Right cardiac atrium (tissue), 5 donors: ENCODE results near the gene TRPM5. TPM values are rescaled to one million over a fixed set of nuclear protein-coding genes. Genes with fewer than 3 reads are reported as not detected.

Source experiments
- ATAC-seq, 2 donors: fragments of 200-7000 bp; cut with Tn5 transposase; one replicate each; pipeline versions ENCODE4 v1.8.0 to v1.9.1; 2020; ENCODE audit warnings: moderate library complexity in 2 of 2, mild to moderate bottlenecking in 1 of 2
- DNase-seq, 3 donors: peaks; one replicate each; pipeline ENCODE4 v3.0.0-alpha.2; 2020
- H3K27ac ChIP-seq: one replicate; pipeline ENCODE4 v1.5.1; 2013; ENCODE audit warnings: mild to moderate bottlenecking, low read length, control low read depth, moderate library complexity
- H3K27me3 ChIP-seq: one replicate; pipeline ENCODE4 v1.6.1; 2013; ENCODE audit not compliant: control insufficient read depth, insufficient read depth
- H3K4me1 ChIP-seq: one replicate; pipeline ENCODE4 v1.6.1; 2013; ENCODE audit warnings: low read length; ENCODE audit not compliant: control insufficient read depth, insufficient read depth
- H3K4me3 ChIP-seq: one replicate; pipeline ENCODE4 v1.5.1; 2013; ENCODE audit warnings: low read length, control low read depth
- H3K9me3 ChIP-seq: one replicate; pipeline ENCODE4 v1.6.1; 2013; ENCODE audit warnings: low read length; ENCODE audit not compliant: control insufficient read depth
- WGBS: extraction: QIAGEN DNeasy Blood & Tissue Kit; methylation state at CpG from one replicate; pipeline ENCODE4 v1.1.7; 2013; 5-methylcytosine and 5-hydroxymethylcytosine counted together
- intact Hi-C, 4 donors: fragments of 100-400 bp; cut with DNase I; formaldehyde crosslinking; loops; one replicate each; pipeline versions ENCODE4 v1.11.0 to v1.14.0; 2022 to 2023
- polyA plus RNA-seq: library from polyadenylated mRNA; stranded (reverse); fragments of 200-250 nt; gene quantifications from one replicate; pipeline ENCODE4 v1.2.3, GENCODE V29; 2013
- total RNA-seq, 4 donors: library from RNA; stranded (reverse); fragmentation: NEBNext Ultra II Directional; extraction: Animal tissue kit (Norgen Biotek cat#: 25700); gene quantifications; one replicate each; pipeline ENCODE4 v1.2.1, GENCODE V29; 2021
- donor health status: healthy with polysubstance abuse.
- donor health status: DM: no; HTN: yes; CAD: no.
- donor health status: DM: no; HTN: no; CAD: no.
- donor health status: DM: no; HTN: yes; CAD: no; lungs with severe emphysema.
- donor health status: DM: yes; HTN: yes; CAD: no.

TRPM5 gene
- total and polyA plus RNA-seq, 5 donors: 0.02 TPM; not detected in 4

GRCh38 chr11:2408671-2409070 lies 35.6 kb downstream of the TRPM5 start:
- no peaks in the 10 kb centered on the region for H3K9me3 ChIP-seq
- ATAC-seq: no peak
- no peak overlapping the region for H3K4me3 ChIP-seq
- intact Hi-C loops: no loop called here
- no peak for DNase-seq
- H3K27me3 ChIP-seq: no peaks in the 10 kb centered on the region
- H3K4me1 ChIP-seq: no peaks in the 10 kb centered on the region
- H3K27ac ChIP-seq: no peak overlapping the region
- WGBS: 80% methylated on average over 11 of the region's 11 CpGs

GRCh38 chr11:2406878-2407410 lies 37.4 kb downstream of the TRPM5 start:
- Histone ChIP-seq H3K4me3 (no peak overlapping the region), H3K27ac (no peak overlapping the region), H3K9me3 (no peaks in the 10 kb centered on the region), H3K27me3 (no peaks in the 10 kb centered on the region), H3K4me1 (peaks cover 1% of the 10 kb centered on the region)
- WGBS: 90% methylated on average over 24 of the region's 24 CpGs
- DNase-seq (no peak), ATAC-seq (no peak)
- intact Hi-C loops: no loop called here

DNA sequence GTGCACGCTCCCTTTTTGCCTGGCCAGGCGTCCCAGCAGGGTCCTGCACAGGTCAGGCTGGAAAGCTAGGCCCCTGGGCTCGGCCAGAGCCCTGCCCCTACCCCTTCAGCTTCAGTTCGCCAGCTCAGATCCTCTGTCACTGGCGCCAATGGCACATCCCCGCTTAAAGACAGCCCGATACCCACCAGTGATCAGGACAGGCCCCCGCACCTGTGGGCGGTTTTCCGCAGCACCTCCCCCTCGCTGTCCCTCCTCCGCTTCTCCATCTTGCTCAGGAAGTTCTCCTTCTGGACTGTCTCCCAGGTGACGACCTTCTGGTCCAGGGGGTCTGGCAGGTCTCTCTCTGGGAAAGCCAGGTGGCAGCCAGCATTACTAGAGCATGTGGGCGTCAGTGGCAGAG lies 37.9 kb downstream of the TRPM5 start:
- 90% methylated on average over 14 of the region's 14 CpGs for WGBS
- Histone ChIP-seq H3K4me3 (no peak overlapping the region), H3K27ac (no peak overlapping the region), H3K27me3 (no peaks in the 10 kb centered on the region), H3K4me1 (peaks cover 6% of the 10 kb centered on the region), H3K9me3 (no peaks in the 10 kb centered on the region)
- ATAC-seq (no peak), DNase-seq (no peak)
- intact Hi-C loops: no loop called here

DNA sequence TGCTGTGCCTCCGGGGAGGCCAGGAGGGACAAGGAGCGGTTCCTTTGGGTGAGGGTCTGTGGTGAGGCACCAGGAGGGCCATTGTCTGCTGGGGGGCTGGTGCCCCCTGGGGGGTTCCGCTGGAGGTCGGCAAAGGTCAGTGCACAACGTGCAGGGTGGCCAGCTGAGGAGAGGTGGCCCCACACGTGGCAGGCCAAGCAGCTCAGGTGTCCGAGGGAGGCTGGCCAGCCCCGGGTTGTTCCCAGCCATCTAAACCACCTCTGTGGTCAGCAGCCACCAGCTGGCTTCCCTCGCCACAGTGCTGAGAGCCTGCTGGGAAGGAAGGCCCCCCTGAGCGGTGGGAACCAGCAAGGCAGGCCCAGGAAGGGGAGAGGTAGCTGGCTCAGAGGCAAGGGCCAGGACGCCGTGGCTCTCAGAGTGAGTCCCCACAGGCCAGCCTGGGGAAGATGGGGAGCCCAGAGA lies 39.5 kb downstream of the TRPM5 start:
- Histone ChIP-seq H3K4me1 (peaks cover 8% of the 10 kb centered on the region), H3K4me3 (no peak overlapping the region), H3K27ac (no peak overlapping the region), H3K9me3 (no peaks in the 10 kb centered on the region), H3K27me3 (no peaks in the 10 kb centered on the region)
- WGBS: 63% methylated on average over 12 of the region's 12 CpGs
- no peak for ATAC-seq
- intact Hi-C loops: loop anchor here in 1 of 4 donors (5.0 kb wide), 1 partner anchor 92 kb away; no protein-coding TSS in a partner anchor
- no peak for DNase-seq

DNA sequence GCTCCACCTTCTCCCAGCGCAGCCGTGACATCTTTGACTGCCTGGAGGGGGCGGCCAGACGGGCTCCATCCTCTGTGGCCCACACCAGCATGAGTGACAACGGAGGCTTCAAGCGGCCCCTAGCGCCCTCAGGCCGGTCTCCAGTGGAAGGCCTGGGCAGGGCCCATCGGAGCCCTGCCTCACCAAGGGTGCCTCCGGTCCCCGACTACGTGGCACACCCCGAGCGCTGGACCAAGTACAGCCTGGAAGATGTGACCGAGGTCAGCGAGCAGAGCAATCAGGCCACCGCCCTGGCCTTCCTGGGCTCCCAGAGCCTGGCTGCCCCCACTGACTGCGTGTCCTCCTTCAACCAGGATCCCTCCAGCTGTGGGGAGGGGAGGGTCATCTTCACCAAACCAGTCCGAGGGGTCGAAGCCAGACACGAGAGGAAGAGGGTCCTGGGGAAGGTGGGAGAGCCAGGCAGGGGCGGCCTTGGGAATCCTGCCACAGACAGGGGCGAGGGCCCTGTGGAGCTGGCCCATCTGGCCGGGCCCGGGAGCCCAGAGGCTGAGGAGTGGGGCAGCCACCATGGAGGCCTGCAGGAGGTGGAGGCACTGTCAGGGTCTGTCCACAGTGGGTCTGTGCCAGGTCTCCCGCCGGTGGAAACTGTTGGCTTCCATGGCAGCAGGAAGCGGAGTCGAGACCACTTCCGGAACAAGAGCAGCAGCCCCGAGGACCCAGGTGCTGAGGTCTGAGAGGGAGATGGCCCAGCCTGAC lies 41.2 kb downstream of the TRPM5 start:
- H3K27ac ChIP-seq: no peak overlapping the region
- H3K27me3 ChIP-seq: no peaks in the 10 kb centered on the region
- intact Hi-C loops: loop anchor here in 1 of 4 donors (5.0 kb wide), 1 partner anchor 91 kb away; no protein-coding TSS in a partner anchor
- H3K4me1 ChIP-seq: peaks cover 13% of the 10 kb centered on the region
- H3K9me3 ChIP-seq: no peaks in the 10 kb centered on the region
- 82% methylated on average over 31 of the region's 31 CpGs for WGBS
- DNase-seq (no peak), ATAC-seq (no peak)
- H3K4me3 ChIP-seq: no peak overlapping the region

- peaks cover 13% of the 10 kb centered on the region for H3K4me1 ChIP-seq
- WGBS: 88% methylated on average over 13 of the region's 13 CpGs
- H3K27ac ChIP-seq: no peak overlapping the region
- H3K4me3 ChIP-seq: no peak overlapping the region
- DNase-seq (no peak), ATAC-seq (no peak)
- H3K9me3 ChIP-seq: no peaks in the 10 kb centered on the region
- intact Hi-C loops: loop anchor here in 1 of 4 donors (5.0 kb wide), 1 partner anchor 90 kb away; no protein-coding TSS in a partner anchor
- no peaks in the 10 kb centered on the region for H3K27me3 ChIP-seq
Measured at GRCh38 chr11:2402106-2402505, 42.2 kb downstream of the TRPM5 start.

GRCh38 chr11:2401436-2401984 lies 42.8 kb downstream of the TRPM5 start:
- Histone ChIP-seq H3K9me3 (no peaks in the 10 kb centered on the region), H3K4me3 (peak overlapping the region; percentile 68), H3K27ac (no peak overlapping the region), H3K27me3 (no peaks in the 10 kb centered on the region), H3K4me1 (peaks cover 13% of the 10 kb centered on the region)
- whole genome bisulfite sequencing: 44% methylated on average over 12 of the region's 12 CpGs
- ATAC-seq (no peak), DNase-seq (no peak)
- intact Hi-C loops: loop anchor here in 1 of 4 donors (5.0 kb wide), 1 partner anchor 89 kb away; no protein-coding TSS in a partner anchor

DNA sequence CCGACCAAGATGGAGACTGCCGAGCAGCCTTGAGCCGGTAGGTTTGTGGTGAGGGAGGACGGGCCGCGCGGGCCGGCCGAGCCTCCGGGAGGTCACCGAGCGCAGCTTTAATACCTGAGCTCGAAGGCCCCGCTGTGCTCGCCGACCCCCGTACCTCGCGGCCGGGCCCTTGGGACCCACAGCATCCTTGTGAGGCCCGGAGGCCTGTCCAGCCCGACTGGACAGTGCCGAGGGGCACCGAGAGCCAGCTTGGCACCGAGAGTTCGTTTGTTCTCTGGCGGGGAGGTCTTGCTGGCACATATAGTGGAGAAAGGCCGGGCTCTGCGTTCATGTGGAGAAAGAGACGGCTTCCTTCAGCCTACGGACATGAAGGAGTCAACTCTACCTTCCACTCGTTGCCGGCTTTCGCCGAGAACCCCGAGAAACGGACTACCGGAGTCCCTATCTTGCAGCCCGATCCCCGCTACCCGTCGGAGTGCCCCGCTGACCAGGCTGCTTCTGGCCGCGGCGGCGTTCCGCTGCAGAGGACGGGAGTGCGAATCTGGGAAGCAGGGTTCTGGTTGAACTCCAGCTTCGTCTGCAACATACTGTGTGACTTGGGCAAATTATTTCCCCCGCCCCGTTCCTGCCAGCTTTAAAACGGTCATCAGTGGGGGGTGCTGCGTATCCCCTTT lies 43.4 kb downstream of the TRPM5 start:
- H3K9me3 ChIP-seq: no peaks in the 10 kb centered on the region
- DNase-seq (no peak), ATAC-seq (peak; percentile 4 to 12)
- peak overlapping the region; percentile 68 for H3K4me3 ChIP-seq
- peak overlapping the region; percentile 69 for H3K27ac ChIP-seq
- H3K27me3 ChIP-seq: no peaks in the 10 kb centered on the region
- WGBS: under 1% methylated on average over 55 of the region's 55 CpGs
- intact Hi-C loops: loop anchor here in 1 of 4 donors (5.0 kb wide), 1 partner anchor 89 kb away; no protein-coding TSS in a partner anchor
- H3K4me1 ChIP-seq: peaks cover 13% of the 10 kb centered on the region

DNA sequence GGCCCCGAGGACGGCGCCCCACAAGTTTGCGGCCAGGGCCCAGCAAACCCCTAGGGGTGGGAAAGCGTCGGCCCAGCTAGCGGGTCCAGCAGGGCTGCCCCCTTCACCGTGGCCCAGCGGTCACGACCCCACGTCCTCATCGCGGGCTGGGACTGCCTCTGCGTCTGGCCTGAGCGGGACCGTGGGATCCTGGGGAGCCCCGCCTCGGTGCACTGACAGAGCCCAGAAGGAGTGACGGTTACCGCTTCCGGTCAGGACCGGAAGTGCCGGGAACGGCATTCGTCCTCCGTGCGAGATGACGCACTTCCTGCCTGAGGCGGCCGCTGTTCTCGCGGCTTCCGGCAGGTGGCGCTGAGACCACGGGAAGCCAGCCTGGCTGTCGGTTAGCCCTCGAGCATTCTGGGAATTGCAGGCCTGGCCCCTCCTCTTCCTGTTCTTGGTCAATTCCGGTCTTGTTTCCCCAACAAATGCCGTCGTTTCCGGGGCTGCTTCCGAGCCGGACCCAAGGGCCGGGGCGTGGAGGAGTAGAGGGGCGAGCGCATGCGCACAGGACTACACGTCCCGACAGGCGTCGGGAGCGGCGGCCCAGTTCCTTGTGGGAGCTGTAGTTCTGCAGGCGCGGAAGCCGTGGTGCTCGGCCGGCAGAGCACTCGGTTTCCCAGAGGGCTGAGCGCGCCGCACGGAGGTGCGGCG lies 44.1 kb downstream of the TRPM5 start, which contains the start of gene TSSC4:
TSSC4 (plus strand) TSS at position 682 of the 693 bp plus-strand sequence. CDS start 1,884 bp downstream, outside the sequence.
- DNase-seq (peak; percentile 100), ATAC-seq (peak; percentile 92 to 94)
- Histone ChIP-seq H3K27me3 (no peaks in the 10 kb centered on the region), H3K9me3 (no peaks in the 10 kb centered on the region), H3K27ac (peak within 1 kb of the TSS; percentile 94), H3K4me1 (peaks cover 13% of the 10 kb centered on the region), H3K4me3 (peak within 1 kb of the TSS; percentile 68)
- intact Hi-C loops: loop anchor here in 1 of 4 donors (5.0 kb wide), 1 partner anchor 88 kb away; no protein-coding TSS in a partner anchor
- WGBS: under 1% methylated on average over 66 of the region's 66 CpGs

DNA sequence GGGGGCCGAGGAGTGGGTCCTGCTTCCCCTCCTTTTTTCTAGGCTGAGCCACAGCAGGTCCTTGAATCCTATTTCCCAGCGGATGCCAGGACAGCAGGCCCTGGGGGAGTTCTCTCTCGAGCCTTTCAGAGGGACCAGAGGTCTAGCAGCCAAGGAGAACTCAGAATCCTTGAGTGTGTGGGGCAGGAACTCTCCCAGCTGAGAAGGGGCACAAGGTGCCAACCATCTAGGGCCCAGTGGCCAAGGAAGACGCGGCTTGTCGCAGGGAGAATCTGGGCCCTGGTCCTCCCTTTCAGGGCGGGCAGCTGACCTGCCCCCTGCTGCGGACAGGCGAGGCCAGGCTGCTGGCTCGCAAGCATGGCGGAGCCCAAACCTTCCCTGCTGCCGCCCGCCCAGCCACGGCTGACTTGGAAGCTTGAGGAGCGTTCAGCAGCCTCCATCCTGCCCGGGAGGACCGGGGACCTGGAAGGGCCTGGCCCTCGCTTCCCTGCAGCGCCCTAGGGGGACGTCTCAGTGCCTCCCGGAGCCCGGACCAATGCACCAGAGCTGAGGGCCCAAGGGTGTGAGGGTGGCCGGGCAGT lies 44.7 kb downstream of the TRPM5 start:
- intact Hi-C loops: loop anchor here in 1 of 4 donors (5.0 kb wide), 1 partner anchor 87 kb away; no protein-coding TSS in a partner anchor
- ATAC-seq (no peak), DNase-seq (no peak)
- Histone ChIP-seq H3K27ac (peak overlapping the region; percentile 94), H3K4me3 (peak overlapping the region; percentile 48), H3K4me1 (peaks cover 13% of the 10 kb centered on the region), H3K9me3 (no peaks in the 10 kb centered on the region), H3K27me3 (no peaks in the 10 kb centered on the region)
- 9% methylated on average over 23 of the region's 23 CpGs for WGBS
